Osteoblast (primary cell): ENCODE results near the gene ATG4B. TPM values are rescaled to one million over a fixed set of nuclear protein-coding genes. Genes with fewer than 3 reads are reported as not detected.

Experiments used
- DNase-seq: peaks from one replicate; pipeline ENCODE4 v3.0.0; 2011; ENCODE audit warnings: low spot score, mixed read lengths; ENCODE audit not compliant: insufficient read length; ENCODE audit errors: missing footprints
- H2AFZ ChIP-seq: 2 replicates; pipeline ENCODE4 v1.6.0; 2011; ENCODE audit warnings: mild to moderate bottlenecking, low read length
- H3K27ac ChIP-seq: 2 replicates; pipeline ENCODE4 v1.5.1; 2011; ENCODE audit warnings: mild to moderate bottlenecking, low read depth, low read length, moderate library complexity
- H3K27me3 ChIP-seq: 2 replicates; pipeline ENCODE4 v1.6.0; 2012; ENCODE audit warnings: mild to moderate bottlenecking, control low read depth, inconsistent platforms, low read length, moderate library complexity; ENCODE audit not compliant: insufficient read depth
- H3K36me3 ChIP-seq: 2 replicates; pipeline ENCODE4 v1.5.1; 2011; ENCODE audit warnings: mild to moderate bottlenecking, low read length, control low read depth, moderate library complexity; ENCODE audit not compliant: insufficient read depth
- H3K4me1 ChIP-seq: 2 replicates; pipeline ENCODE4 v1.5.1; 2011; ENCODE audit warnings: mild to moderate bottlenecking, low read length, control low read depth, moderate library complexity; ENCODE audit not compliant: insufficient read depth
- H3K4me2 ChIP-seq: 2 replicates; pipeline ENCODE4 v1.6.0; 2011; ENCODE audit warnings: mild to moderate bottlenecking, low read length; ENCODE audit not compliant: insufficient read depth
- H3K4me3 ChIP-seq: fragments of 200-600 bp; sonication (generic); 3 replicates; pipeline ENCODE4 v1.5.1; 2012; ENCODE audit warnings: mild to moderate bottlenecking, low read length, inconsistent platforms; ENCODE audit not compliant: insufficient read depth
- H3K79me2 ChIP-seq: 2 replicates; pipeline ENCODE4 v1.6.0; 2012; ENCODE audit warnings: mild to moderate bottlenecking, low read length, control low read depth, inconsistent platforms; ENCODE audit not compliant: insufficient read depth
- H3K9me3 ChIP-seq: 2 replicates; pipeline ENCODE4 v1.5.1; 2011; ENCODE audit warnings: low read depth, low read length, control low read depth
- H4K20me1 ChIP-seq: 2 replicates; pipeline ENCODE4 v1.6.0; 2012; ENCODE audit warnings: mild to moderate bottlenecking, low read length, control low read depth; ENCODE audit not compliant: insufficient read depth
- total RNA-seq: library from RNA; depleted of rRNA; stranded (reverse); fragments of >200 nt; gene quantifications from 2 replicates; pipeline ENCODE4 v1.2.3, GENCODE V29; 2012
- TF ChIP-seq, protein P1 (sequence below): IDR thresholded peaks from 2 replicates; pipeline ENCODE4 v1.5.1; 2011; ENCODE audit warnings: mild to moderate bottlenecking, low read depth, low read length, moderate library complexity; ENCODE audit errors: extremely low read depth

ATG4B gene
- total RNA-seq, 1 donor, result 42.7 TPM

DNA sequence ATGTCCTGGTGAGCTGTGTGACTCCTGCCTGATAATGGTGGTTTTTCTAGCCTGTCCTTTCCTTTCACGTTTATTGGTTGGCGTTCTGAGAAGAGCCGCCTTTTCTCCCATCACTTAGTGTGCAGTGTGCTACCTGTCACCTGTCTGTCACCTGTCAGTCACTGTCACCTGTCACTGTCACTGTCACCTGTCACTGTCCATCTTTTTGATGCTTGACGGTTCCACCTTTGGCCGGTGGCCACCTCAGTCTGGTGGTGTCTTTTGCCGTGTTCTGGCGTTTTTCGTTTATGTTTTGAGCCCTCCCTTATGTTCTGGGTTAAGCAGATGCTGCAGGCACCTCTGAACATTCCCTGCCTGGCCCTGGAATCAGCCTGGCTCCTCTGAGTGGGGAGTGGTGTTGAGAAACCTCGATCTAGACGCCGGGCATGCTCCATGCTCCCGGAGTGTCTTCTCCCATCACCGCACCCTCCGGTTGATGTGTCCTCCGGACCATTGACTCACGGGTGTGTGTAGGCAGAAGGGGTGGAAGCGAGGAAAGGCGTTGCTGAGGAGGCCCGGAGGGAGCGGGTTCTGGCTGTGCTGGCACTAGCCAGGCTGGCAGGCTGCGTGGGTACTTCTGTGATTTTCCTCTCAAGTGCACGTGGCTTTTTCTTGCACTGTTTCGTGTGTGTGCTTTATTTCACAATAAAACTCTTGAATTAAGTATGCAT, 28.4 kb downstream of the ATG4B start:
- H3K4me1 ChIP-seq, result peaks cover 19% of the 10 kb centered on the region
- no peaks in the 10 kb centered on the region for H3K9me3 ChIP-seq
- TF ChIP-seq, protein P1, sequence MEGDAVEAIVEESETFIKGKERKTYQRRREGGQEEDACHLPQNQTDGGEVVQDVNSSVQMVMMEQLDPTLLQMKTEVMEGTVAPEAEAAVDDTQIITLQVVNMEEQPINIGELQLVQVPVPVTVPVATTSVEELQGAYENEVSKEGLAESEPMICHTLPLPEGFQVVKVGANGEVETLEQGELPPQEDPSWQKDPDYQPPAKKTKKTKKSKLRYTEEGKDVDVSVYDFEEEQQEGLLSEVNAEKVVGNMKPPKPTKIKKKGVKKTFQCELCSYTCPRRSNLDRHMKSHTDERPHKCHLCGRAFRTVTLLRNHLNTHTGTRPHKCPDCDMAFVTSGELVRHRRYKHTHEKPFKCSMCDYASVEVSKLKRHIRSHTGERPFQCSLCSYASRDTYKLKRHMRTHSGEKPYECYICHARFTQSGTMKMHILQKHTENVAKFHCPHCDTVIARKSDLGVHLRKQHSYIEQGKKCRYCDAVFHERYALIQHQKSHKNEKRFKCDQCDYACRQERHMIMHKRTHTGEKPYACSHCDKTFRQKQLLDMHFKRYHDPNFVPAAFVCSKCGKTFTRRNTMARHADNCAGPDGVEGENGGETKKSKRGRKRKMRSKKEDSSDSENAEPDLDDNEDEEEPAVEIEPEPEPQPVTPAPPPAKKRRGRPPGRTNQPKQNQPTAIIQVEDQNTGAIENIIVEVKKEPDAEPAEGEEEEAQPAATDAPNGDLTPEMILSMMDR, result no peak
- H2AFZ ChIP-seq, result no peak overlapping the region
- peak; percentile 92 for DNase-seq
- H3K27ac ChIP-seq, result peak overlapping the region; percentile 99
- H3K4me2 ChIP-seq, result peak overlapping the region; percentile 90
- H3K36me3 ChIP-seq, result peaks cover 35% of the 10 kb centered on the region
- no peaks in the 10 kb centered on the region for H3K79me2 ChIP-seq
- peaks cover 6% of the 10 kb centered on the region for H4K20me1 ChIP-seq
- H3K4me3 ChIP-seq, result peak overlapping the region; percentile 64
- no peaks in the 10 kb centered on the region for H3K27me3 ChIP-seq

DNA sequence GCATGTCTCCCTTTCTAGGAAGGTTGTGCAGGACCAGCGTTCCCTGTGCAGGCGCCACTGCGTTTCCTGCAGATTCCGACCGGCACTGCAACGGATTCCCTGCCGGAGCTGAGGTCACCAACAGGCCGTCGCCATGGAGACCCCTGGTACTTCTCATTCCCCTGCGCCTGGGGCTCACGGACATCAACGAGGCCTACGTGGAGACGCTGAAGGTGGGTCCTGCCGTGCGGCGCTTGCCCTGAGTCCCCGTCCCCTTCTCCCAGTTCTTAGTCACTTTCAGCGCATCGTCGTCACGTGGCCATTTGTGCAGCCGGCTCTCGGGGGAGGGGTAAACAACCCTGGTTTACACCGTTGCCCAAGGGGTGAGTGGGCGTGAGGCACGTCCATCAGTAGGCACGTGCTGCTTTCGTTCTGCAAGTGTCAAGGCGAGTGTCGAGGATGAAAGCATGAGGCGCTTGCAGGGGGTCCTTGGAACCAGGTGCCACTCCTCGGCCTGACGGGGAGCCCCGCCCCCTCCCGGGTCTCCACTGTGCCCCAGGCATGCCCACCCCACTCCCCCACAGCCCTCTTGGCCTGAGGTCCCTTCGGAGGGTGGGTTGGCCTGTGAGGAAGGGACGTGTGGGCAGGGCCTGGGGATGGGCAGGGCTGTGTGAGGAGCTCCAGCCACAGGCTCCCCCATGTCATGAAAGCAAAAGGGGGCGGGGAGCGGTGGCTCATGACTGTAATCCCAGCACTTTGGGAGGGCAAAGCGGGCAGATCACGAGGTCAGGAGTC, 29.3 kb downstream of the ATG4B start:
- no peak for DNase-seq
- H2AFZ ChIP-seq, result no peak overlapping the region

DNA sequence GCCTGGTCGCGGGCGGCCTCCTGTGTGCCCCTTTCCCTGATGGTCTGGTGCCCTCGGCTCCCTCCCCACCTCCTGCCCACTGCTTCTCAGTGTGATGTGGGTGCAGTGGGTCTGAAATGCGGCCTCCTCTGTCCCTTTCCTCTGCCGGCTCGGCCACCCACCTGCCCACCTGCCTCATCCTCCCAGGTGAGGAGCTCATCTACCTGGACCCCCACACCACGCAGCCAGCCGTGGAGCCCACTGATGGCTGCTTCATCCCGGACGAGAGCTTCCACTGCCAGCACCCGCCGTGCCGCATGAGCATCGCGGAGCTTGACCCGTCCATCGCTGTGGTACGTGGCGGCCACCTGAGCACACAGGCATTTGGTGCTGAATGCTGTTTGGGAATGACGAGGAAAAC, 30.9 kb downstream of the ATG4B start:
- Histone ChIP-seq H3K27ac (no peak overlapping the region), H3K36me3 (peaks cover 33% of the 10 kb centered on the region), H3K4me2 (no peak overlapping the region), H3K4me3 (no peak overlapping the region), H3K79me2 (no peaks in the 10 kb centered on the region), H4K20me1 (no peaks in the 10 kb centered on the region), H2AFZ (no peak overlapping the region), H3K9me3 (no peaks in the 10 kb centered on the region), H3K27me3 (no peaks in the 10 kb centered on the region), H3K4me1 (peaks cover 19% of the 10 kb centered on the region)
- DNase-seq, result no peak
- TF ChIP-seq, protein P1, result no peak

More for the DNA sequence above, 29.3 kb downstream of the ATG4B start:
- no peak overlapping the region for H3K4me2 ChIP-seq
- H4K20me1 ChIP-seq, result peaks cover under 1% of the 10 kb centered on the region
- H3K27ac ChIP-seq, result no peak overlapping the region
- peaks cover 19% of the 10 kb centered on the region for H3K4me1 ChIP-seq
- no peaks in the 10 kb centered on the region for H3K79me2 ChIP-seq
- H3K9me3 ChIP-seq, result no peaks in the 10 kb centered on the region
- H3K4me3 ChIP-seq, result no peak overlapping the region
- no peaks in the 10 kb centered on the region for H3K27me3 ChIP-seq
- TF ChIP-seq, protein P1, result no peak
- peaks cover 28% of the 10 kb centered on the region for H3K36me3 ChIP-seq

DNA sequence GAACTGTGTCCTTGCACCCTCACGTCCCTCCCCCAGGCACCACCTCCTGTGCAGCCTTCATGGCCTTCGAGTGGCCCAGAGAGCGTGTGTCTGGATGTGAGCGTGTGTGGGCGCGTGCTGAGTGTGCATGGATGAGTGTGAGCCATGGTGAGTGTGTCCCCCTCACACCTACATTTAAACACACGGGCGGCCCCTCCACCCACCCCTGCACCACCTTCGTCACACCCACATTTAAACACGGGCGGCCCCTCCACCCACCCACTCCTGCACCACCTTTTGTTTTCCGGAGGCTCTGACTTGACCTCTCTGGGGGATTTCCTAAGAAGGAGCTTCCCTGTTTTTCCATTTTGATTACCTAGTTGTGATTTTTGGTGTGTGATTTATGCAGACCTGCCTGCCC, 31.3 kb downstream of the ATG4B start:
- H3K4me3 ChIP-seq, result no peak overlapping the region
- TF ChIP-seq, protein P1, result no peak
- H3K27ac ChIP-seq, result no peak overlapping the region
- H3K27me3 ChIP-seq, result no peaks in the 10 kb centered on the region
- no peaks in the 10 kb centered on the region for H3K9me3 ChIP-seq
- no peak for DNase-seq
- H3K4me1 ChIP-seq, result peaks cover 19% of the 10 kb centered on the region
- H3K36me3 ChIP-seq, result peaks cover 33% of the 10 kb centered on the region
- H3K79me2 ChIP-seq, result no peaks in the 10 kb centered on the region
- H3K4me2 ChIP-seq, result no peak overlapping the region
- H4K20me1 ChIP-seq, result no peaks in the 10 kb centered on the region
- no peak overlapping the region for H2AFZ ChIP-seq
